Retinal pigment epithelial cell (primary cell): Measurements from ENCODE around the gene ZMAT5.

Experiments used
- DNase-seq: peaks from one replicate; pipeline ENCODE4 v3.0.0-alpha.2; 2010; ENCODE audit warnings: low read depth
- H3K4me3 ChIP-seq: 2 replicates; pipeline ENCODE4 v1.5.1; 2011; ENCODE audit warnings: mild to moderate bottlenecking, low read length, control low read depth, moderate library complexity
- CTCF ChIP-seq: conservative IDR thresholded peaks from 2 replicates; pipeline ENCODE4 v1.5.1; 2011; ENCODE audit warnings: low read depth, low read length, control low read depth, inconsistent platforms

The ZMAT5 gene

GRCh38 chr22:29702931-29703501, 63.8 kb downstream of the ZMAT5 start:
- TF ChIP-seq CTCF = no peak
- no peak overlapping the region for H3K4me3 ChIP-seq
- DNase-seq = no peak

GRCh38 chr22:29702000-29702930, 64.5 kb downstream of the ZMAT5 start:
- no peak overlapping the region for H3K4me3 ChIP-seq
- TF ChIP-seq CTCF = peak; percentile 37
- no peak for DNase-seq

- DNase-seq = no peak
Observed at GRCh38 chr22:29701155-29701999, 65.4 kb downstream of the ZMAT5 start.

GRCh38 chr22:29700900-29701154, 66.0 kb downstream of the ZMAT5 start:
- DNase-seq = no peak
- no peak for TF ChIP-seq CTCF
- no peak overlapping the region for H3K4me3 ChIP-seq

More at GRCh38 chr22:29701155-29701999, 65.4 kb downstream of the ZMAT5 start:
- no peak overlapping the region for H3K4me3 ChIP-seq
- TF ChIP-seq CTCF = peak; percentile 40

- DNase-seq = no peak
- no peak overlapping the region for H3K4me3 ChIP-seq
- TF ChIP-seq CTCF = no peak
Observed at GRCh38 chr22:29700206-29700899, 66.5 kb downstream of the ZMAT5 start.

GRCh38 chr22:29697853-29698598, 68.8 kb downstream of the ZMAT5 start:
- TF ChIP-seq CTCF = no peak
- H3K4me3 ChIP-seq = no peak overlapping the region
- no peak for DNase-seq
